Activated T-helper 1 cell treated with anti-CD3 and anti-CD28 coated beads, Interleukin-2, amount 50 U/mL, for 16 hours (primary cell): ENCODE measurements around the gene GNG7.
"Not testable (repeated sequence)": the region's sequence is repeated elsewhere in the genome, so short reads cannot be mapped to it uniquely, and the experiment has no call there.

ENCODE experiments used
- DNase-seq, 2 donors: peaks; one replicate each; pipeline ENCODE4 v3.0.0-alpha.2; 2020; ENCODE audit warnings: low read depth in 1 of 2, low spot score in 1 of 2

The GNG7 gene

DNA sequence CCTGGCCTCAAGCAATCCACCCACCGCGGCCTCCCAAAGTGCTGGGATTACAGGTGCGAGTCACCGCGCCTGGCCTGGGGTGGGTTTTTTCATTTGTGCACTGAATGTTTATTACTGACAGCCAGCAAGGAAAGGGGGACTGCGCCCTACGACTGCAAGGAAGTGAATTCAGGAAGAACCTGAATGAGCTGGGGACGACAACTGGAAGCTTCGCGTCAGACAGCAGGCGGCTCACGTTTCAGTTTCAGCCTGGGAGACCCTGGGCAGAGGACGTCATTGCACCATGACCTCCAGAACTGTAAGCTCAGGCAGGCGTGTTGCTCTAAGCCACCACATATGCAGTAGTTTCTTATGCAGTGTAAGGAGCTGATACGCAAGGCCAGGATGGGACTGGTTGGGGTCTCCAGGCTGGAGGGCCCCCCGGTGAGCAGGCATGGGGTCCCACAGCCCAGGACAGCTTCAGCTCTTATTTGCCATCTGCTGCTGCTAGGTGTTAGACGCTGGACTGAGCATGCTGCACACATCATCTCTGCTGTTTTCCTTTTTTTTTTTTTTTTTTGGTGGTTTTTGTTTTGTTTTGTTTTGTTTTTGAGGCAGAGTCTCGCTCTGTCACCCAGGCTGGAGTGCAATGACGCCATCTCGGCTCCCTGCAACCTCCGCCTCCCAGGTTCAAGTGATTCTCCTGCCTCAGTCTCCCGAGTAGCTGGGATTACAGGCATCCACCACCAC is 160.0 kb downstream of the GNG7 start:
- no peak for DNase-seq

DNA sequence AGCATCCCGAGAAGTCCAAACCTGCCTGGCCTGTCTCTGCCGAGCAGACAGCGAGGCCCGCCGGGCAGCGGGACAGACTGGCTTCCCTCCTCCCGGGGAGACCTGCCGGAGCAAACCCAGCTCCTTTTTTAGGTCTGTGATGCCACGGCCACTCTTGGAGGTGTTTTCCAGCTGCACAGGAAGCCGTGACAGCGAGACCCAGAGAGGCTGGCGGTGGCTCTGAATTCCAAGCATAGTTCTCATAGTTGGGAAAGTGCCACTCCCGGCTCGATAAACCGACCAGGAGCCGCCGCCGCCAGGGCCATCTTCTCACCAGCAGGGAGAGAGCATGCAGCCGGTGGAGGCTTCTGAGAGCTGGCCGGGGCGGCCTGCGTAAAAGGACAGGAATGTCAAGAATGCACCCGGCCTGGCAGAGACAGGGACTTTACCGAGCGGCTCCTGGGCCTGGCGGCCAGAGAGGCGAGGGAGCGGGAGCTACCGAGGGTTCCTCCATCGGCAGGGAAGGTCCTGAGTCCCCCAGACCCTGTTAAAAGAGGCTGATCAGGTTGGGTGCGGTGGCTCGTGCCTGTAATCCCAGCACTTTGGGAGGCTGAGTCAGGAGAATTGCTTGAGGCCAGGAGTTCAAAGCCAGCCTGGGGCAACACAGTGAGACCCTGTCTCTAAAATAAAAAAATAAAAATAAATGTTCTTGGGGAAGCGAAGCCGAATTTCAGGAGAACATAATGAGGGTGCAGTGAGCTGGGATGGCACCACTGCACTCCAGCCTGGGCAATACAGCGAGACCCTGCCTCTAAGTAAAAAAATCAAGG is 161.6 kb downstream of the GNG7 start:
- no peak for DNase-seq

DNA sequence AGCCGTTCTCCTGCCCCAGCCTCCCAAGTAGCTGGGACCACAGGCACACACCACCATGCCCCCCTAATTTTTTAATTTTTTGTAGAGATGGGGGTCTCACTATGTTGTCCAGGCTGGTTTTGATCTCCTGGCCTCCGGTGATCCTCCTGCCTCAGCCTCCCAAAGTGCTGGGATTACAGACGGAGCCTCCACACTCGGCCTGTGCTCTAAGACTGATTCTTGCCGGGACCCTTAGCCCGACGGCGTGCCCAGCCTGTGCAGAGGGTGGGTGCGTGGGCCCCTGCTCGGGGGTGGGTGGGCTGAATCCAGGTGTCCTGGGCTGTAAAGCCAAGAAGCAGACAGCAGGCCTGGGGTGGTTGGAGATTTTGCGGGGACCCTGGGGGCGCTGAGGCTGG is 162.2 kb downstream of the GNG7 start:
- DNase-seq = no peak

DNA sequence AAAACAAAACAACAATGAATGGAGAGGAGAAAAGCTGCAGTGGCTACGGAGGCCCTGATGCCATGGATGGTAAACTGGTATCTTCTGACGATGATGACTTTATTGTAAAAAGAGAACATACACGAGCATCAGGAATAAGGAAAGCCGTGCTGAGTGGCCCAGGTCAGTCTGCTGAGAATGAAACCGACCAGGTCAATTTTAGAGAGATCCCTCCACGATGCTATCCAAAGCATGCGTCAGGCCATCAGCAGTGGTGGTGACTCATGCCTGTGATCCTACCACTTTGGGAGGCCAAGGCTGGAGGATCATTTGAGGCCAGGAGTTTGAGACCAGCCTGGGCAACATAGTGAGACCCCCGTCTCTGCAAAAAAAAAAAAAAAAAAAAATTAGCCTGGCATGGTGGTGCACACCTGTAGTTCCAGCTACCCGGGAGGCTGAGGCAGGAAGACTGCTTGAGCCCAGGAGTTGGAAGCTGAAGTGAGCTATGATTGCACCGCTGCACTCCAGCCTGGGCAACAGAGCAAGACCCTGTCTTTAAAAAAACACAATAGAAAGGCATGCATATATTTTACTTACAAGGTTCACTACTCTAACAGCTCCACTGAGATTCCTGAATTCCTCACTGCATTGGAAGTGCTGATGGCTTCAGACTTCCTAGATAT is 164.3 kb downstream of the GNG7 start:
- no peak for DNase-seq

DNA sequence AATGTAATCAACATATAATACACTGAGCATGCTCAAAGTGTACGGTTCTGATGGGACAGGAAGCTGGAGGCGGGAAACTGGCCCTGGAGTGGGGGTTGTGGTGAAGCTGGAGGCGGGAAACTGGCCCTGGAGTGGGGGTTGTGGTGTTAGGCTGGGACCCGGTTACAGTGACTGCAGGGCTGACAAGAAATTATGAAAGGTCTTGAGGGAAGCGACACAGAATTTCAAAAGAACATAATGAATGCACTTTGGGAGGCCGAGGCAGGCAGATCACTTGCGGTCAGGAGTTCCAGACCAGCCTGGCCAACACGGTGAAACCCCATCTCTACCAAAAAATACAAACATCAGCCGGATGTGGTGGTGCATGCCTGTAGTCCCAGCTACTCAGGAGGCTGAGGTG is 164.9 kb downstream of the GNG7 start:
- not testable (repeated sequence) for DNase-seq

DNA sequence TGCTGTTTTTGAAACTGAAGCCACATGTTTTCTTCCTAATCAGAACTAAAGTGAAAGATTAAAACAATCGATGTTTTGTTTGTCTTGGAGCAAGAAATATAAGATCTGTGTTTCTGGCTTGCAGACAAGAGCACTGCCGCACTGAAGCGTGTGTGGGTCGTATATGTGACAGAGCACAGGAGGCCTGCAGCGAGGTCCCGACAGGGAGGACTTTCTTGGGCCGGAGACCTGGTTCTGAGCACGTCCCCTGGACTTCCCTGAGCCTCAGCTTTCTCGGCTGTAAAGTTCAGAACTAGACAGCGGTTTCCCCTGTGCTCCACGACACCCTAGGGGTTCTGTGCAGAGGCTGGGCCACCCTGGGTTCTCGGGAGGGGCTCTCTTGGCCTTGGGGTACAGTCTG is 166.0 kb downstream of the GNG7 start:
- no peak for DNase-seq

DNA sequence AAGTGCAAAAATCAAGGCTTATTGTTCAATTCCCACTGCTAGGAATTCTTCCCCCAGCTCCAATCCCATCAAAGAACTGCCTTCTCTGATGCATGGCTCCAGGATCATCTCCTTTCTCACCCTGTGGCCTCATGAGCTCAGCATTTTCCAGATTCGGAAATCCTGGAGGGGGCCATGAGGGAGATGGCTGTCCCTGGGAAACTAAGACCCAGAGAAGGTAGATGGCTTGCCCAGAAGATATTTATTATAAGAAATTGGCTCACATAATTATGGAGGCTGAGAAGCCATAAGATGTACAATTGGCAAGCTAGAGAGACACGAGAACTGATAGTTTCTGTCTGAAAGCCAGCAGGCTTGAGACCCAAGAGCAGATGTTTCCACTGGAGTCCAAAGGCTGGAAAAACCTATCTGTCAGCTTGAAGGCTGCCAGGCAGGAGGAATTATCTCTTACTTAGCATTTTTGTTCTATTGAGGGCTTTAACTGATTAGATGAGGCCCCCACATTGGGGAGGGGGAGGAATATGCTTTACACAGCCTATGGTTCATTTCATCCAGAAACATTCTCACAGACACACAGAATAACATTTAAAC is 168.0 kb downstream of the GNG7 start:
- DNase-seq = no peak

DNA sequence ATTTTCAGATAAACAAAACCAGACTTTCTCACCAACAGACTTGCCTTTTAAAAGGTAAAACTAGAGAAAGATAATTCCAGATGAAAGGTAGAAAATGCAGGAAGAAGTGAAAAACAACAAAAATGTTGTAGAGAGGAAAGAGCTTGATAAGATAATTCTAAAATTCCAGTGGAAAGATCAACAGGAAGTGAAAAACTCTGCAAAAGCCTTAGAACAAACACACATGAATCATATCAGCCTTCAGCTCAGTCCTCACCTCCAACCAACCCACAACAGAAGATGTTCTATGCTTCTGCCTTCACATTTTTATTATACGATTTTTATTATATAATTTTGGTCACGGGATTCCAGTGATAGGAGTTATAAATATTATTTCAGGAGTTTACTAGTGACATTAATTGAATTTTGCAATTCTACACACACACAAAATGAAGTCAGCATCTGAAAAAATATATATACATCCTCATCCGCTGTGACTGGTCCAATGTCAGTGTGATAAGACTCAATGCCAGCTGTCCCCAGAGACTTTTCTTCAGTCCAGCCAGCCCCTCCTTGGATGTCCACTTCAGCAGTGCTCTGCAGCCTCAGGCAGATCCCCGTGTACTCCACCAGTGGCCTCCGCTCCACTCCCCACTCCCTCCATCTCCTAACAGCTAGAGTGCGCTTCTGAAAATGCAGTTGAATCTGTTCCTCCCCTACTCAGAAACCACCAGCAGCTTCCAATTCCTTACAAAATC is 168.6 kb downstream of the GNG7 start:
- no peak for DNase-seq

DNA sequence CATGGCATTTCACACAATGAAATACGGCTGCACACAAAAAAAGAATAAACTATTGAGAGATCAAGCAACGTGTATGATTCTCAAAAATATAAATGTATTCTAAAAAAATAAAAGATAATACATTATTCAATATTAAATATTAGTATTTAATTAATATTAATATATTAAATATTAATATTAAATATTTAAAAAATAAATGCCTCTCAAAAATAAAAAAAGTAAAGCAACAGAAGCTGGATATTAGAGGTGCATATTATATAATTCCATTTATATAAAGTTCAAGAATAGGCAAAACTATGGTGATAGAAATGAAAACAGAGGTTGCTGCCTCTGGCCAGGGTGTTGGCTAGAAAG is 169.4 kb downstream of the GNG7 start:
- DNase-seq = no peak

DNA sequence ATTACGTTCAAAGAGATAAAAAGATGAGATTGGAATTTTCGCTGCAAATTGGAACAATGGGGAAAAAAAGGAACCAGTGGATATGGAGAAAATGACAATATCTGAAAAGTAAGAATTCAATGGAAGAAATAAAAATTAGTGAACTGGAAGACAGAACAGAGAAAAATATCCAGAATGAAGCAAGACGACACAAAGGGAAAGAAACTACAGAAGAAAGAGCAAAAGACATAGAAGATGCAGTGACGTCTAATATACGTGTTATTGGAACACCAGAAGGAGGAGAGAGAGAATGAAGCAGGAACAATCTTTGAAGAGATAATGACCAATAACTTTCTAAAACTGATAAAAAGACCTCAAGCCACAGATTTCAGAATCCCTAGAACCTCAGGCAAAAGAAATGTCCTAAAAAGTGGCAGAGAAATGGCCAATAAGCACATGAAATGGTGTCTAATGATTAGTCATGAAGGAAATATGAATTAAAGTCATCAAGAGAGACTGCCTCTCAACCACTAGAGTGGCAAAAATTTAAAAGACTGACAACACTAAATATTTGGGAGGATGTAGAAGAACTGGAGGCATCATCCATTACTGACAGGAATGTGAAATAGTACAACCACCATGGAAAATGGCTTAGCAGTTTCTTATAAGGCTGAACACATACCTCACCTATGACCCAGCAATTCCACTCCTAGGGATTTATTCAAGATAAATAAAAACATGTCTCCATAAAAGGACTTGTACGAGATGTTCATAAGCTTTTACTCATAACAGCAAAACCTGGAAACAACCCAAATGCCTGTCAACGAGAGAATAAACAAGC is 170.0 kb downstream of the GNG7 start:
- no peak for DNase-seq

DNA sequence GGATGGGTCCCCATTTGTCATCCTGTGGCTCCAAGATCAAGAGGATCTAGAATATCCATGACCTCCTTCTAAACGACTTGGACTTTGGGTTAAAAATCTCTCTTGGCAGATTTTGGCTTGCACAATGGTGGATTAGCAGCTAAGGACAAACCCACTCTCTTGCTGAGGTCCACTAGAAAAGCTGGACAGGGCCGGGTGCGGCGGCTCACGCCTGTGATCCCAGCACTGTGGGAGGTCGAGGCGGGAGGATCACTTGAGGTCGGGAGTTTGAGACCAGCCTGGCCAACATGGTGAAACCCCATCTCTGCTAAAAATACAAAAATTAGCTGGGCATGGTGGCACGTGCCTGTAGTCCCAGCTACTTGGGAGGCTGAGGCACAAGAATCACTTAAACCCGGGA is 172.6 kb downstream of the GNG7 start:
- DNase-seq = not testable (repeated sequence)

DNA sequence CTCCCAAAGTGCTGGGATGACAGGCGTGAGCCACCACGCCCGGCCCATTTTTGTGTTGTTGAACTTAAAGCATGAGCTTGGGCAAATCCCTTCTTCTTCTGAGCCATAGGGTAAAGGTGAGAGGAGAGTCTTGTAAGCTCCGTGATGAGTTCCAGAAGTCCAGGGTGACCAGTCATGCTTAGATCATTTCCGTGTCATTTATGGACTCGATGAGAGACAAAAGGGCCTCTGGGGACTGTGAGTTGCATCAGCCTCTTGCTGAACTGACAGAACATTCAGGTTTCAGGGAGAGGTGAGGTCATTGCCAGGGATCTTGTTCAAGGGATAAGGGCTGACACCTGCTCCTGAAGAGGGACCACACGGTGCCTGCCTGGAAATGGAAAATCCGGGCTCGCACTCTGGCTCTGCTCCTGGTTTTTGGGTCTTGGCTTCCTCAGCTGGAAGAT is 173.0 kb downstream of the GNG7 start:
- DNase-seq = no peak

DNA sequence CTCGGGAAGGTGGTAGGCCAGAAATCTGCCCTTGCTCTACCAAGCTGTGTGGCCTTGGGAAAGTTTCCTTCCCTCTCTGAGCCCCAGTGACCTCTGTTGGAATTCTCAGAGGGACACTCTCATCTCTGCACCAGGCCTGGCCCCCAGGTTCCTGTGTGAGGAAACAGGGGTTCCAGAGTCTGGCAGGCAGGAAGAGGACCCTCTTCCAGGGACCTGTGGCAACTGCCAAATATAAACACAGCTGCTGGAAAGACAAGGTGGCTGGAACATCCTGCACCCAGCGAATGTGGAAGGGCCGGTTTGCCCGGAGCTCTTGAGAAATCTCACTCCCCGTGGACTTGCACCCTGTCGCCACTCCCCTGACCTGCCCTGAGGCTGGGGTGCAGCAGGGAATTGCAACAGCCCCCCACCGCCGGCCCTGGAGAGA is 173.8 kb downstream of the GNG7 start:
- DNase-seq = no peak

DNA sequence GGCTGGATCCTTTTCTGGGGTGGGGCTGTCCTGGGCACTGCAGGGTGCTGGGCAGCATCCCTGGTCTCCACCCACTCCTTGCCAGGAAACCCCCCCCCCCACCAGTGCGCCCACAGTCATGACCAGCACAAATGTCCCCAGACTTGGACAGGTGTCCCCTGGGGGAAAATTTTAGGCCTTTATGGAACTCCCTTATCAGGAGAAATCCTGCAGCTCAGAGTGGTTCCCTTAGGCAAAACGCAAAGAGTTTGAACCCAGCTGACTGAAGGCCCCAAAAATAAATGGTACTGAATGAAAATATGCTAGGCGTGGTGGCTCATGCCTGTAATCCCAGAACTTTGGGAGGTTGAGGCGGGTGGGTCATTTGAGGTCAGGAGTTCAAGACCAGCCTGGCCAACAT is 174.8 kb downstream of the GNG7 start:
- DNase-seq = no peak

DNA sequence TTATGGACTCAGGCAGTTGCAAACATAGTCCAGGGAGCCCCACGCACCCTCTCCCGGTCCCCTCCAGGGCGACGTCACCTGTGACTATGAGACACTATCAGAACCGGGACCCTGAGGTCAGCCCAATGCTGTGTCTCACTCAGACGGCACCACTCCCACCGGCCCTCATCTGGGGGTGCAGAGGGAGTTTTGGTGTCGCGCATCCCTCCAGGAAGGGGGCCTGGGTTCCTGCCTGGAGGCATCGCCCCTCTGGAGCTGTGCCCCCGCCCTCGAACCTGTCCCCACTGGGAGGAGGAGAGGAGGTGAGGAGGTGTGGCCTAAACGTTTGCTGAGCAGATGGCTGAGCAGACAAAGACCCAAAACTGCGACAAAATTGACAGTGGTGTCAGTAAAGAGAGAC is 175.3 kb downstream of the GNG7 start:
- DNase-seq = no peak

DNA sequence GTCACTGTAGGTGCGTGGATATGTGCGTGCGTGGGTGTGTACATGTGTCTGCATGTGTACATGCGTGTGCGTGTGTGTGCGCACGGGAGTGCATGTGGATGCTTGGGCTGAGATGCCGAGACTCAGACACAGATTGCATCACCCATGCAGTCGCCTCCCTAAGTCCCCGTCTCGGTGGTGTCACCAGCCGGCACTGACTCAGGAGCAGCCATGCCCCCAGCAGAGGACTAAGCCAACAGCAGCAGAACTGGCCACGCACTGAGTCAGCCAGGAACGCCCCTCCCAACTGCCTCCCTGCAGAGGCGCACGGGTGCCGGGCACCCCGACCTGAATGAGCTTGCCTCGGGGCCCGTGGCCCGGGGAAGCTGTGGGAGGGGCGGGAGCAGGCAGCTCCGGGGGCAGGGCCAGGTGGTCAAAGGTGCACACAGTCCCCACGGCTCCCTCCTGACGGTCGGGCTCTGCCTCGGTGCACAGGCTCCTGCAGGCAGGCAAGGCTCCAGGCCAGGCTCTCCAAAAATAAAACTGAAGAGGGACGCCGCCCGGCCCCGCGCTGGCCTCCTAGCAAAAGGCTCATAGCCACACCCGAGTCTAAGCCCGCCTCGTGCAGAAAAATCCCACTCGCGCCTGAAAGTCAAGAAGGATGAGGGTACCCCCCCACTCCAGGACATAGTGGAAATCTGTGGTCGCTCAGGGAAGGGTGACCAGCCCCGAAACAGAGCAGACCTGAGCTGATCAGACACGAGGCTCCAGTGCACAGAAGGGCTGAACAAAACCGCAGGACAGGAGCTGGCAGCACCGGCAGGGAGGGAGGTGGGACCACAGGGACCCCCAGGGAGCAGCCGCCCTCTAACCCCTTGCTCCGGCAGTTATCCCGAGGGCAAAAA is 177.4 kb downstream of the GNG7 start:
- DNase-seq = no peak

DNA sequence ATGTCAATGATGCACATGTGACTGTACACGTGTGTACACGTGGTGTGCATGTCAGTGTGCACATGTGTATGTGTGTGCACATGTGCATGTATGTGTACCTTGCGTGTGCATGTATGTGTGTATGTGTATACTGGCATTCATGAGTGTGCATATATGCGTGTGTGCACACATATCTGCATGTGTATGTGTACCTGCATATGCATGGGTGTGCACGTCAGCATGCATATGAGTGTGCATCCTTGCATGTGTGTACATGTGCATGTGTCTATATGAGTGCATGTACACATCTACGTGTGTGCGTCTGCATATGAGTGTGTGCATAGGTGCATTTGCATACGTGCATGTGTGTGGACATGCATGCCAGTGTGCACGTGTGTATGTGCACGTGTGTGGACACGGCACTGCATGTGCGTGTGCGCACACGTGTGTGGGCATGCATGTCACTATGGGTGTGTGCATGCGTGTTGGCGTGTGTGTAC is 178.1 kb downstream of the GNG7 start:
- no peak for DNase-seq

DNA sequence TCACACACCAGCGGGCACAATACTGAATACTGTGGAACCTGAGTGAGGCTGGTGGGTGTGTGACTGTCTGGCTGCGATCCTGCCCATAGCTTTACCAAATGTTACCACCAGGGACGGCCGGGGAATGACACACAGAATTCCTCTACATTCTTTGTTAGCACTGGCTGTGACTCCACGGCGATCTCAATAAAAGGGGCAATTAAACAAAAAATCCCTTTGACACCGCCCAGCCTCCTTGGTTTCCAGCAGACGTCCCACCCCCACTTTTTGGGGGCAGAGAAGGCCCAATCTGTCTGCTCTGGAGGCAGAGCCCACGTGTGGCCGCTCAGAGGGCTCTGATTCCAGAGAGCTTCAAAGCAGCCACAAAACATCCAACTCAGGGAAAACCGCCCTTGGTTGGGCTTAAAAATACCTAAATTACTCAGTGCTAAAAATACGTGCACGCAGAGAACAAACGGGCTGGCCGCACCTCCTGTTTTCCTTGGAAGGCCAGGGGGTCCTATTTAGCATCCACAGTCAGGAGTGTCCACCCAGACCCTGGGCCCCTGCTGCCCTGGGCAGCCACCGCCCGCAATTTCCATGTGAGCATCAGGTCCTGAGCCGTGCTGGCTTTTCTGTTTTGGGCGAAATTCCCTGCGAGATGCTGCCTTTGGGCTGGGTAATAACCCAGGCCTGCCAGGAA is 178.7 kb downstream of the GNG7 start:
- no peak for DNase-seq

DNA sequence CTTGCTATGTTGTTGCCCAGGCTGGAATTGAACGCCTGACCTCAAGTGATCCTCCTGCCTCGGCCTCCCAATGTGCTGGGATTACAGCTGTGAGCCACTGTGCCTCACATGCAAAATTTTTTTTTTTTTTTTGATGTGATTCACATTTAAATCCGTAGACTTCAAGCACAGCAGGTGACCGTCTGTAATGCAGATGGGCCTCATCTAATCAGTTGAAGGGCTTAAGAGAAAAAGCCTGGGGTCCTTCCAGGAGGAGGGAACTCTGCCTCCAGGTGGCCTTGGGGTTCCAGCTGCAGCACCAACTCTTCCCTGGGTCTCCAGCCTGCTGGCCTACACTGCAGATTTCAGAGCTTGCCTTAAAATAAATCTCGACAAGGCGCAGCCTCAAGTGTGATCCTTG is 183.0 kb downstream of the GNG7 start:
- no peak for DNase-seq
